PFSK-1 (cell line): Measurements from ENCODE around the gene FSCN2.

Experiments used
- FOXP2 ChIP-seq: optimal IDR thresholded peaks from 2 replicates; pipeline ENCODE3; 2011; ENCODE audit warnings: borderline replicate concordance, control low read depth, inconsistent platforms; ENCODE audit not compliant: insufficient read depth; ENCODE audit errors: extremely low read length, extremely low read depth
- POLR2AphosphoS5 ChIP-seq: IDR thresholded peaks from 2 replicates; pipeline ENCODE4 v1.6.1; 2012; ENCODE audit warnings: low read depth, mild to moderate bottlenecking, control low read depth, low read length, moderate library complexity
- REST ChIP-seq, 2 experiments: IDR thresholded peaks; 2 replicates each; pipeline versions ENCODE4 v1.6.1 to v1.8.0; 2011 to 2012; ENCODE audit warnings: low read depth in 2 of 2, low read length in 2 of 2, control low read depth in 1 of 2, inconsistent platforms in 1 of 2, mild to moderate bottlenecking in 1 of 2, moderate library complexity in 1 of 2; ENCODE audit not compliant: insufficient read depth in 1 of 2
- SIN3A ChIP-seq: IDR thresholded peaks from 2 replicates; pipeline ENCODE4 v1.6.1; 2012; ENCODE audit warnings: mild to moderate bottlenecking, low read length, moderate library complexity, borderline replicate concordance; ENCODE audit not compliant: insufficient read depth
- TAF1 ChIP-seq: IDR thresholded peaks from 2 replicates; pipeline ENCODE4 v1.6.1; 2012; ENCODE audit warnings: low read length, control low read depth, borderline replicate concordance; ENCODE audit not compliant: insufficient read depth

The FSCN2 gene

GRCh38 chr17:81514739-81515529 is 13.2 kb upstream of the FSCN2 start:
- peak; percentile 58 for TF ChIP-seq FOXP2
- TF ChIP-seq REST (IDR thresholded peaks at IDR 0.05; ENCODE audit: insufficient read depth in 1 of 2, low read depth in 2 of 2, low read length in 2 of 2): no peak
- TF ChIP-seq POLR2AphosphoS5: no peak
- no peak for TF ChIP-seq TAF1
- TF ChIP-seq SIN3A: peak; percentile 94; the same call in 1 of the 2 replicates

GRCh38 chr17:81515530-81516041 is 12.6 kb upstream of the FSCN2 start:
- TF ChIP-seq SIN3A (no peak), POLR2AphosphoS5 (no peak), TAF1 (no peak), REST (IDR thresholded peaks at IDR 0.05; ENCODE audit: insufficient read depth in 1 of 2, low read depth in 2 of 2, low read length in 2 of 2) (no peak), FOXP2 (no peak)

- TF ChIP-seq POLR2AphosphoS5: no peak
- TF ChIP-seq FOXP2: no peak
- no peak for TF ChIP-seq REST (IDR thresholded peaks at IDR 0.05; ENCODE audit: insufficient read depth in 1 of 2, low read depth in 2 of 2, low read length in 2 of 2)
- no peak for TF ChIP-seq SIN3A
- TF ChIP-seq TAF1: no peak
These were observed 11.7 kb upstream of the FSCN2 start for GRCh38 chr17:81516439-81516838.

- TF ChIP-seq TAF1 (no peak), POLR2AphosphoS5 (no peak), SIN3A (no peak), REST (IDR thresholded peaks at IDR 0.05; ENCODE audit: insufficient read depth in 1 of 2, low read depth in 2 of 2, low read length in 2 of 2) (no peak), FOXP2 (no peak)
These were observed 11.2 kb upstream of the FSCN2 start for GRCh38 chr17:81517009-81517338.
